Upper lobe of left lung (tissue), 4 donors: ENCODE measurements around the gene CKAP4.

Source experiments
- CTCF ChIP-seq, 6 experiments: fragments of 450-650 bp in 4 of 6; fragments of 200-600 bp in 2 of 6; sonication (generic) in 2 of 6; IDR thresholded peaks; one replicate each; pipeline ENCODE4 v1.5.1; 2016 to 2019; ENCODE audit warnings: antibody characterized with exemption in 6 of 6
- EP300 ChIP-seq, 4 donors: sonication (generic); formaldehyde crosslinking; IDR thresholded peaks; one replicate each; pipeline ENCODE4 v1.5.1; 2017; ENCODE audit warnings: antibody characterized with exemption in 4 of 4, control low read depth in 2 of 4

GRCh38 chr12:106223485-106224354 lies 24.1 kb downstream of the CKAP4 start:
- peak; percentile 86 to 93 (median 89) for TF ChIP-seq CTCF (IDR thresholded peaks at IDR 0.05)
- no peak for TF ChIP-seq EP300 (IDR thresholded peaks at IDR 0.05)
